NCI-H510A (cell line): ENCODE measurements around the gene NUP62.
"Not testable (repeated sequence)": the region's sequence is repeated elsewhere in the genome, so short reads cannot be mapped to it uniquely, and the experiment has no call there.

ENCODE experiments used
- DNase-seq: peaks from one replicate; lab custom pipeline; 2025; lab: John Stamatoyannopoulos, UW

NUP62 gene

GRCh38 chr19:49924881-49925210, 4.5 kb downstream of the NUP62 start:
- DNase-seq = not testable (repeated sequence)

GRCh38 chr19:49924004-49924880, 5.1 kb downstream of the NUP62 start:
- DNase-seq = no peak

- DNase-seq = no peak
Observed at GRCh38 chr19:49923055-49924003, 6.0 kb downstream of the NUP62 start.

GRCh38 chr19:49921871-49922795, 7.2 kb downstream of the NUP62 start:
- no peak for DNase-seq

GRCh38 chr19:49920624-49921363, 8.5 kb downstream of the NUP62 start:
- DNase-seq = no peak

GRCh38 chr19:49918089-49918488, 11.2 kb downstream of the NUP62 start:
- no peak for DNase-seq

GRCh38 chr19:49916839-49917733, 12.2 kb downstream of the NUP62 start:
- DNase-seq = no peak

- no peak for DNase-seq
Observed at GRCh38 chr19:49915271-49915670, 14.0 kb downstream of the NUP62 start.

- DNase-seq = no peak
Observed at GRCh38 chr19:49913720-49914119, 15.6 kb downstream of the NUP62 start.

GRCh38 chr19:49912965-49913685, 16.2 kb downstream of the NUP62 start:
- no peak for DNase-seq

- no peak for DNase-seq
Observed at GRCh38 chr19:49911381-49912145, 17.7 kb downstream of the NUP62 start.

- DNase-seq = no peak
Observed at GRCh38 chr19:49910179-49910578, 19.1 kb downstream of the NUP62 start.

- no peak for DNase-seq
Observed at GRCh38 chr19:49908480-49909420, 20.6 kb downstream of the NUP62 start.

- DNase-seq = no peak
Observed at GRCh38 chr19:49907745-49908446, 21.4 kb downstream of the NUP62 start.

- no peak for DNase-seq
Observed at GRCh38 chr19:49906879-49907564, 22.3 kb downstream of the NUP62 start.

- no peak for DNase-seq
Observed at GRCh38 chr19:49904136-49904535, 25.2 kb downstream of the NUP62 start.
